NB4 (cell line): ENCODE results near the gene RRAGC.

ENCODE experiments used
- DNase-seq: peaks from one replicate; pipeline ENCODE4 v3.0.0; 2010; ENCODE audit warnings: low read depth
- H3K4me3 ChIP-seq: one replicate; pipeline ENCODE4 v1.5.1; 2011; ENCODE audit warnings: mild to moderate bottlenecking, low read depth, low read length, moderate library complexity
- MYC ChIP-seq: IDR thresholded peaks from 2 replicates; pipeline ENCODE4 v1.6.1; 2011; ENCODE audit warnings: low read depth, low read length
- POLR2A ChIP-seq: IDR thresholded peaks from 2 replicates; pipeline ENCODE4 v1.6.1; 2011; ENCODE audit warnings: mild to moderate bottlenecking; ENCODE audit not compliant: insufficient read length; ENCODE audit errors: extremely low read depth
- TF ChIP-seq, protein P1 (sequence below): IDR thresholded peaks from 2 replicates; pipeline ENCODE4 v1.6.1; 2011; ENCODE audit warnings: low read depth, low read length
- TF ChIP-seq, protein P2 (sequence below): IDR thresholded peaks from one replicate; pipeline ENCODE4 v1.5.1; 2012; ENCODE audit warnings: low read depth, low read length

The RRAGC gene

DNA sequence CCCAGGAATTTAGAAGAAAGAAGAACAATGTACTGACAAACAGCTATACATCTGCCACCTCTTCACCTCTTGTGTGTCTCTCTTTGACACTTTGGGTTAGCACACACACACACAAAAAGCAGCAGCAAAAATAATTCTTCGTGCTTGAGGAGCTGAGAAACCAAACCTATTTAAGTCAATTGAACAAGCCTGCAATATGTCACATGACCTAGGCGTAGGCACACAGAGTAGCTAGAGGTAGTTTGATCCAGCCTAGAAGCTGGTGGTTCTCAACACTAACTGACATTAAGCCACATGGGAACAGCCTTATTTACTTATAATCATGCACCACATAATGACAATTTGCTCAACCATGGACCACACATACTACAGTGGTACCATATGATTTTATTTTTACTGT lies 32.3 kb downstream of the RRAGC start:
- TF ChIP-seq MYC (no peak), POLR2A (no peak)
- TF ChIP-seq, protein P1, sequence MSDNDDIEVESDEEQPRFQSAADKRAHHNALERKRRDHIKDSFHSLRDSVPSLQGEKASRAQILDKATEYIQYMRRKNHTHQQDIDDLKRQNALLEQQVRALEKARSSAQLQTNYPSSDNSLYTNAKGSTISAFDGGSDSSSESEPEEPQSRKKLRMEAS, result no peak
- TF ChIP-seq, protein P2, sequence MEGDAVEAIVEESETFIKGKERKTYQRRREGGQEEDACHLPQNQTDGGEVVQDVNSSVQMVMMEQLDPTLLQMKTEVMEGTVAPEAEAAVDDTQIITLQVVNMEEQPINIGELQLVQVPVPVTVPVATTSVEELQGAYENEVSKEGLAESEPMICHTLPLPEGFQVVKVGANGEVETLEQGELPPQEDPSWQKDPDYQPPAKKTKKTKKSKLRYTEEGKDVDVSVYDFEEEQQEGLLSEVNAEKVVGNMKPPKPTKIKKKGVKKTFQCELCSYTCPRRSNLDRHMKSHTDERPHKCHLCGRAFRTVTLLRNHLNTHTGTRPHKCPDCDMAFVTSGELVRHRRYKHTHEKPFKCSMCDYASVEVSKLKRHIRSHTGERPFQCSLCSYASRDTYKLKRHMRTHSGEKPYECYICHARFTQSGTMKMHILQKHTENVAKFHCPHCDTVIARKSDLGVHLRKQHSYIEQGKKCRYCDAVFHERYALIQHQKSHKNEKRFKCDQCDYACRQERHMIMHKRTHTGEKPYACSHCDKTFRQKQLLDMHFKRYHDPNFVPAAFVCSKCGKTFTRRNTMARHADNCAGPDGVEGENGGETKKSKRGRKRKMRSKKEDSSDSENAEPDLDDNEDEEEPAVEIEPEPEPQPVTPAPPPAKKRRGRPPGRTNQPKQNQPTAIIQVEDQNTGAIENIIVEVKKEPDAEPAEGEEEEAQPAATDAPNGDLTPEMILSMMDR, result no peak
- DNase-seq, result no peak
- no peak overlapping the region for H3K4me3 ChIP-seq

DNA sequence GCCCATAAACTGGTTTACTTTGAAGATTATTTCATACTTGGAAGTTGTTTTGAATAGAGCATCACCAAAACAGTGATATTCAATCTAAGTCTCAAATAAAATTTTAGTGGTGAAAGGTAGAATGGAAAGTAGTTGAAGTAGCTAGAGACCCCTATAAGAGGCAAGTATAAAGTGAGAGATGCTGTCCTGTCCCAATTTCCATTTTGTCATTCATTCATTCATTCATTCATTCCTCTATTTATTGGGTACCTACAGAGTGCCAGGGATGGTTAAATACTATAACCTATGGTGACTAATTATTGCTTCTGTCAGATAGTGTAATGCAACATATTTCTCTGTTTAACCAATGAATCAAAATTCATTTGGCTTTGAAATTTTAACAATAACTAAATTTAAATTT lies 32.7 kb downstream of the RRAGC start:
- H3K4me3 ChIP-seq, result no peak overlapping the region
- DNase-seq, result no peak
- TF ChIP-seq, protein P1, result no peak
- TF ChIP-seq, protein P2, result no peak
- TF ChIP-seq MYC (no peak), POLR2A (no peak)

DNA sequence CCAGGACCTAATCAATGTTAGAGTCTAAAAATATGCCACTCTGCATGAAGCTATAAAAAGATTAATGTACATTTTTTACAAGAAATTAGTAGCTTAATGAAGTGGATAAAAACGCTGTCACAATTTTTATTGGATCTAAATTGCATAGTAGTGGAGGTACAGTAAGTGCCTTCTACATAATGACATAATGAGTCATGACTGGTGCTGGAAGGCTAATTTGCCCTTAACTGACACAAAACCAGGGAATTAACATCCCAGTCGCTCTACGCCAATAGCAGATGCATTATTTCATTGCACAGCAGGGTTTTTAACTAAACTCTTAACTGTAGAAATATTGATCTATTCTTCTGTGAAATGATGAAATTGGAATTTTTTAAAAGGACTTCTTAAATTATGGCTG lies 33.3 kb downstream of the RRAGC start:
- TF ChIP-seq MYC, result no peak
- TF ChIP-seq POLR2A, result no peak
- TF ChIP-seq, protein P1, result no peak
- TF ChIP-seq, protein P2, result no peak
- no peak overlapping the region for H3K4me3 ChIP-seq
- DNase-seq, result no peak

DNA sequence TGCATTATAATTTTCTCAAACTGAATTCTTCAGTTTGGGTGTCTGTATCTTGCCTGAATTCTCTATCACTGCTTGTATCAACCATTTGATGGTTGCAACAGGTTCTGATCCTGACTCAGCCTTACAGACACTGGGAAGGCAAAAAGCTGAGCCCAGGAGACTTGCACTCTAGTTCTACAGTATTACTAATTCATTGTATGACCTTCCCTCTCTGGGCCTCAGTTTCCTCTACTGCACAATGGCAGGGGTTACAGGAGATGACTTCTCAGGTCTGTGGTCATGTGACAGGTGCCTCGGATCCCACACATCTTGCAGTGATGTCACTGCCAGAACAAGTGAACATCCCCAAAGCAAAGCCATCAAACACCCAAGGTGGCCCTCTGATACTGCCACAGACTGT lies 38.7 kb downstream of the RRAGC start:
- DNase-seq, result no peak
- H3K4me3 ChIP-seq, result no peak overlapping the region
- no peak for TF ChIP-seq MYC
- no peak for TF ChIP-seq POLR2A
- TF ChIP-seq, protein P2, result no peak
- TF ChIP-seq, protein P1, result no peak

DNA sequence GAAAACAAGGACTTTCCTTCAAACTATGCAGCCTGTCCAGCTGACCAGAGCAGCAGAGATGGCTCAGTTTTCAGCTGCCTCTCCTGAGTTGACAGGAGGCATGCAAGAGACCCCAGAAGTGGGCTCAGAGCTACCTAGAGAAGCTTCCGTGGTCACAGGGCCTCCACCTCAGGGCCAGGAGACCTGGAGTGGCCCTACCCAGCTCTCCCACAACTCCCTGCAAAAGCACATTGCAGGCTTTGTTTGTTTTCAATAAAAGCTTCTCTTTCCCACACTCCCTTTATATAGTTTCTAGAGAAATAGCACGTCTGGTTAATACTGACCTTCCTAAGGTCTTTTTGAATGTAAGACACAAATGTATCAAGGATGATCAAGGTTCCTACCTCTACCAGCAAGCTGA lies 40.1 kb downstream of the RRAGC start:
- no peak for DNase-seq
- TF ChIP-seq, protein P2, result no peak
- TF ChIP-seq MYC (no peak), POLR2A (no peak)
- TF ChIP-seq, protein P1, result no peak
- H3K4me3 ChIP-seq, result no peak overlapping the region

DNA sequence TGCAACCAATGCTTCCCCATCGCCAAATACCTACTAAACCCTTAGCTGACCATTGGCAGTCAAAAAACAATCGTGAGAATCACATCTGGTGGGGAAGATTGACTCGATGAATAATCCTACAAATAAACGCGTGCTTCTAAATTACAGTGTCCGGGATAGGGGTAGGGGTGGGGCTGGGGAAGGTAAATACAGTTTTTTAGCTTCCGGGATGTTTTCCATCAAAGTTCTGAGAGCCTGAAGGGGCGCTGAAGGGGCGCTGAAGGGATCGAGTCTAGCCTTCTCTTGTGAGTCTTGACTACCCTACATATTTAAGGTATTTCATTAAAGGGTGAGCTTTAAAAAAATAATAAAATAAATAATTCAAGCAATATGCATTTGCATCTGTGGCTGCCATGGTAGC lies 40.5 kb downstream of the RRAGC start:
- TF ChIP-seq MYC, result no peak
- TF ChIP-seq, protein P1, result no peak
- no peak for DNase-seq
- H3K4me3 ChIP-seq, result no peak overlapping the region
